ENCODE data around the gene TAS2R60.
"Not testable (repeated sequence)": the region's sequence is repeated elsewhere in the genome, so short reads cannot be mapped to it uniquely, and the experiment has no call there.

Gene TAS2R60

GRCh38 chr7:143411976-143412708, 31.1 kb upstream of the TAS2R60 start:
- no peak for DNase-seq

GRCh38 chr7:143413123-143413522, 30.1 kb upstream of the TAS2R60 start:
- DNase-seq: no peak

GRCh38 chr7:143415209-143415608, 28.0 kb upstream of the TAS2R60 start:
- DNase-seq: not testable (repeated sequence)

- no peak for DNase-seq
These were observed 27.4 kb upstream of the TAS2R60 start for GRCh38 chr7:143415742-143416397.

- peak; percentile 81 for DNase-seq
These were observed 26.6 kb upstream of the TAS2R60 start for GRCh38 chr7:143416565-143417149.

GRCh38 chr7:143417734-143418383, 25.4 kb upstream of the TAS2R60 start:
- DNase-seq: no peak

- no peak for DNase-seq
These were observed 24.4 kb upstream of the TAS2R60 start for GRCh38 chr7:143418681-143419458.

GRCh38 chr7:143419880-143420279, 23.4 kb upstream of the TAS2R60 start:
- DNase-seq: no peak

- not testable (repeated sequence) for DNase-seq
These were observed 22.6 kb upstream of the TAS2R60 start for GRCh38 chr7:143420624-143421023.

- DNase-seq: no peak
These were observed 21.2 kb upstream of the TAS2R60 start for GRCh38 chr7:143422033-143422432.

GRCh38 chr7:143424476-143424875, 18.8 kb upstream of the TAS2R60 start:
- DNase-seq: not testable (repeated sequence)

GRCh38 chr7:143426479-143427142, 16.6 kb upstream of the TAS2R60 start:
- no peak for DNase-seq

- DNase-seq: peak; percentile 37
These were observed 13.2 kb upstream of the TAS2R60 start for GRCh38 chr7:143429770-143430698.

GRCh38 chr7:143431109-143431508, 12.1 kb upstream of the TAS2R60 start:
- DNase-seq: no peak

- no peak for DNase-seq
These were observed 9.5 kb upstream of the TAS2R60 start for GRCh38 chr7:143433759-143434158.

GRCh38 chr7:143434660-143435059, 8.6 kb upstream of the TAS2R60 start:
- DNase-seq: no peak

- DNase-seq: no peak
These were observed 8.0 kb upstream of the TAS2R60 start for GRCh38 chr7:143435266-143435665.

GRCh38 chr7:143436325-143436946, 6.8 kb upstream of the TAS2R60 start:
- no peak for DNase-seq

GRCh38 chr7:143437578-143437977, 5.7 kb upstream of the TAS2R60 start:
- DNase-seq: no peak

- no peak for DNase-seq
These were observed 3.4 kb upstream of the TAS2R60 start for GRCh38 chr7:143439866-143440265.

Data from suppressor macrophage treated with lipopolysaccharide for 4 hours (primary cell).